Glutamatergic neuron (in vitro differentiated cells): Measurements from ENCODE around the gene ADAMTS6. TPM values are rescaled to one million over a fixed set of nuclear protein-coding genes. Genes with fewer than 3 reads are reported as not detected.

Source experiments
- DNase-seq: peaks from one replicate; pipeline ENCODE4 v3.0.0; 2022
- H3K27ac Mint-ChIP-seq: one replicate; pipeline ENCODE4 v1.8.0; 2020; ENCODE audit warnings: mild to moderate bottlenecking, mixed read lengths, inconsistent platforms; ENCODE audit not compliant: unreplicated experiment
- H3K27me3 Mint-ChIP-seq: one replicate; pipeline ENCODE4 v1.8.0; 2020; ENCODE audit warnings: mild to moderate bottlenecking, moderate library complexity, mixed read lengths, inconsistent platforms; ENCODE audit not compliant: unreplicated experiment
- H3K36me3 Mint-ChIP-seq: one replicate; pipeline ENCODE4 v1.8.0; 2020; ENCODE audit warnings: mild to moderate bottlenecking, mixed read lengths, inconsistent platforms; ENCODE audit not compliant: unreplicated experiment
- H3K4me1 Mint-ChIP-seq: one replicate; pipeline ENCODE4 v1.8.0; 2020; ENCODE audit warnings: mild to moderate bottlenecking, low read depth, mixed read lengths, inconsistent platforms; ENCODE audit not compliant: unreplicated experiment
- H3K4me3 Mint-ChIP-seq: one replicate; pipeline ENCODE4 v1.8.0; 2020; ENCODE audit warnings: mild to moderate bottlenecking, mixed read lengths, inconsistent platforms; ENCODE audit not compliant: unreplicated experiment
- H3K9me3 Mint-ChIP-seq: one replicate; pipeline ENCODE4 v1.8.0; 2020; ENCODE audit warnings: mild to moderate bottlenecking, moderate library complexity, mixed read lengths, inconsistent platforms; ENCODE audit not compliant: unreplicated experiment
- total RNA-seq: library from RNA; stranded (reverse); fragmentation: NEBNext Ultra II Directional; extraction: Animal tissue kit (Norgen Biotek cat#: 25700); gene quantifications from one replicate; pipeline ENCODE4 v1.2.1, GENCODE V29; 2021; ENCODE audit not compliant: unreplicated experiment
- TF ChIP-seq, protein P1 (sequence below): fragments of 200-600 bp; sonication (generic); IDR thresholded peaks from one replicate; pipeline ENCODE4 v1.5.0; 2021; ENCODE audit not compliant: partially characterized antibody, unreplicated experiment

The ADAMTS6 gene
- total RNA-seq, 1 donor from 2014 or later, result 2.1 TPM

DNA sequence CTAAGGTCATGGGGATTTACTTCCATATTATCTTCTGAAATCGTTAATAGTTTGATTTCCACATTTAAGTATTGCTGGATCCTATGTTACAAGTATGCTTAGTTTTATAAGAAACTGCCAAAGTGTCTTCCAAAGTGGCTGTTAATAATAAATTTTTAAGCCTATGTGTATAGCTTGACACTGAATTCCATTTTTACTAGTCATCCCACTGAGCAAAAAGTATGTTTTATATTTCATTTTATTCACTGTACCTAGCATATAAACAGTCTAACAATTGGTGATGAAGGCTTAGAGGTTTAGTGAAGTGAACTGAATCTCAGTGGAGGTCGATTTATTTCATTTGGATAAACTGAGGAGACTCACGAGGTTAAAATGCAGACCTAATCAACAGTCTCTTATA lies 174.6 kb downstream of the ADAMTS6 start:
- Mint-ChIP-seq H3K27ac (no peak overlapping the region), H3K9me3 (no peaks in the 10 kb centered on the region), H3K27me3 (no peaks in the 10 kb centered on the region), H3K4me1 (no peaks in the 10 kb centered on the region), H3K4me3 (no peak overlapping the region), H3K36me3 (no peaks in the 10 kb centered on the region)
- DNase-seq, result no peak
- TF ChIP-seq, protein P1, sequence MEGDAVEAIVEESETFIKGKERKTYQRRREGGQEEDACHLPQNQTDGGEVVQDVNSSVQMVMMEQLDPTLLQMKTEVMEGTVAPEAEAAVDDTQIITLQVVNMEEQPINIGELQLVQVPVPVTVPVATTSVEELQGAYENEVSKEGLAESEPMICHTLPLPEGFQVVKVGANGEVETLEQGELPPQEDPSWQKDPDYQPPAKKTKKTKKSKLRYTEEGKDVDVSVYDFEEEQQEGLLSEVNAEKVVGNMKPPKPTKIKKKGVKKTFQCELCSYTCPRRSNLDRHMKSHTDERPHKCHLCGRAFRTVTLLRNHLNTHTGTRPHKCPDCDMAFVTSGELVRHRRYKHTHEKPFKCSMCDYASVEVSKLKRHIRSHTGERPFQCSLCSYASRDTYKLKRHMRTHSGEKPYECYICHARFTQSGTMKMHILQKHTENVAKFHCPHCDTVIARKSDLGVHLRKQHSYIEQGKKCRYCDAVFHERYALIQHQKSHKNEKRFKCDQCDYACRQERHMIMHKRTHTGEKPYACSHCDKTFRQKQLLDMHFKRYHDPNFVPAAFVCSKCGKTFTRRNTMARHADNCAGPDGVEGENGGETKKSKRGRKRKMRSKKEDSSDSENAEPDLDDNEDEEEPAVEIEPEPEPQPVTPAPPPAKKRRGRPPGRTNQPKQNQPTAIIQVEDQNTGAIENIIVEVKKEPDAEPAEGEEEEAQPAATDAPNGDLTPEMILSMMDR, result no peak

DNA sequence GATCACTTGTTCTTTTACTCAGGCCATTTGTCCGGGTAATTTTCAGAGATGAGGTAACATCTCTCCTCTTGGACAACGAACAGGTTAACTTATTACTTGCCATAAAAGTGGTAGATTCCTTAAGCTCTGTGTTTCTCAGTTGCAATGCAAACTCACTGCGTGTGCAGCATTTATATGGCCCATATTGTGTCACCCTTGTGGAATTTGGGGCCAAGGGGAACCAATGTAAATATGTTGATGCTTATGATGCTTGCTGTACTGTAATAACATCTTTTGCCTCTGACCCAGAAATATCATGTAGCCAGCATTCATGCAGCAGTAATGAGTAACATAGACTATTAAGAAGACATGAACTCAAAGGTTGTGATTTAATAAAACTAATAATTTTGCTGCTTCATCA lies 175.8 kb downstream of the ADAMTS6 start:
- Mint-ChIP-seq H3K4me1 (no peaks in the 10 kb centered on the region), H3K9me3 (no peaks in the 10 kb centered on the region), H3K27ac (no peak overlapping the region), H3K4me3 (no peak overlapping the region), H3K27me3 (no peaks in the 10 kb centered on the region), H3K36me3 (no peaks in the 10 kb centered on the region)
- no peak for DNase-seq
- TF ChIP-seq, protein P1, result no peak

DNA sequence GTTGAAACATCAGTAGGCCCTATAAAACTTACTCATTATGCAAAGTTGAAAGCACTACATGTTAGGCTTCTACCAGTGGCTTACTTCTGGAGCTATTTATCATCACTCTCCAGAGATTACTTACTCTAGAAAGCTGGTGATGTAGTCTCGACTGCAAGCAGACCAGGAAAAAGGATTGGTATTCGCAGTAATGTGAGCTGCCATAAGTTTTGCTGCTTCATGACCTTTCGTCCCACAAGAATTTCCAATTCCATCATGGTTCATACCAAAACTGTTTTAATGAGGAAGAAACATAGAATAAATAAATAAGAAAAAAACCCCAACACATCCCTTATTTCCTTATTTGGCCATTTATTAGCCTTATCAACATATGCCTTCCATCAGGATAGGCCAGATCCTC lies 181.9 kb downstream of the ADAMTS6 start:
- H3K9me3 Mint-ChIP-seq, result no peaks in the 10 kb centered on the region
- H3K27ac Mint-ChIP-seq, result no peak overlapping the region
- H3K4me3 Mint-ChIP-seq, result no peak overlapping the region
- no peaks in the 10 kb centered on the region for H3K4me1 Mint-ChIP-seq
- H3K27me3 Mint-ChIP-seq, result no peaks in the 10 kb centered on the region
- TF ChIP-seq, protein P1, result no peak
- H3K36me3 Mint-ChIP-seq, result no peaks in the 10 kb centered on the region
- no peak for DNase-seq

DNA sequence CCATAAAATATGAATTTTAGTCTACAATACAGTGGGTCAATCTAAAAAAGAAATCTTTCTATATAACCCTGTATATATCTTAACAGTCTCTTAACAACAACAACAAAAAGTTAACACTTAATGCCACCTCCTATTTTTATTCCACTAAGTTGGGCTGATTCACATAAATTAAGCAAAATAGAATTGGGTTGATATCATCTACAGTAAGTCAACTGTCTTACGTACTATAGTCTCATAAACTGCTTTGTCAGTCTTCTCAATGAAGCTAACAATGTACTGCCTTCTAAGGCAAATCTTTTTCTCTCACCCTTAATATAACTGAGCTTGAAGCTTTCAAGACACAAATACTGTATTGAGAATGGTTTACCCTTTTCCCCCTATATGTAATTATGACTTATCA lies 185.7 kb downstream of the ADAMTS6 start:
- Mint-ChIP-seq H3K4me1 (no peaks in the 10 kb centered on the region), H3K36me3 (no peaks in the 10 kb centered on the region), H3K27ac (no peak overlapping the region), H3K27me3 (no peaks in the 10 kb centered on the region), H3K9me3 (no peaks in the 10 kb centered on the region), H3K4me3 (no peak overlapping the region)
- no peak for DNase-seq
- TF ChIP-seq, protein P1, result no peak

DNA sequence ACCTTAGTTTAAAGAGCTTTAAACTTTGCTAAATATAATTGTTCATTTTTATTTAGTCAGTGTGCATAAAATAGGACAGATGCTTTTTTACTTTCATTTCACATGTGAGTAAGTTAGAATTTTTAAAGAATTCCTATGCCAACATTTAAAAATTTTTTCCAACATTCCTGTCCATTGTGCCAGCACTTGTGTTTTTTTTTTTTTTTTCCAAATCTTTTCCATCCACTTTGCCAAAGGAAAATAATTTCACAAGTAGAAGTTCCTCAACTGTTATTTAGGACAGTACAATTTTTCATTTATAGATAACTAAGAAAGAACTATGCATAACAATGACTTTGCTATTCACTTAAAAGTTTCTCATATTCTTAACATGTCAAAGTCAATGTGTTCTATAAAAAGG lies 189.5 kb downstream of the ADAMTS6 start:
- no peak for DNase-seq
- Mint-ChIP-seq H3K9me3 (peaks cover 2% of the 10 kb centered on the region), H3K4me1 (no peaks in the 10 kb centered on the region)

More for the DNA sequence above, 189.5 kb downstream of the ADAMTS6 start:
- Mint-ChIP-seq H3K4me3 (no peak overlapping the region), H3K27ac (no peak overlapping the region), H3K27me3 (no peaks in the 10 kb centered on the region), H3K36me3 (no peaks in the 10 kb centered on the region)
- TF ChIP-seq, protein P1, result no peak
